Measurements from ENCODE around the gene LRRC28.

GRCh38 chr15:99424131-99424571 lies 172.9 kb downstream of the LRRC28 start:
- no peak for TF ChIP-seq MAX (IDR thresholded peaks at IDR 0.05; ENCODE audit: low read depth, low read length)
- TF ChIP-seq CTCF (IDR thresholded peaks at IDR 0.05 in 2 of 3, conservative IDR thresholded peaks at IDR 0.05 in 1 of 3; ENCODE audit: control insufficient read depth in 2 of 3, extremely low read depth in 1 of 3, insufficient read depth in 1 of 3, low read depth in 3 of 3, low read length in 3 of 3) = no peak
- TF ChIP-seq, protein P1, sequence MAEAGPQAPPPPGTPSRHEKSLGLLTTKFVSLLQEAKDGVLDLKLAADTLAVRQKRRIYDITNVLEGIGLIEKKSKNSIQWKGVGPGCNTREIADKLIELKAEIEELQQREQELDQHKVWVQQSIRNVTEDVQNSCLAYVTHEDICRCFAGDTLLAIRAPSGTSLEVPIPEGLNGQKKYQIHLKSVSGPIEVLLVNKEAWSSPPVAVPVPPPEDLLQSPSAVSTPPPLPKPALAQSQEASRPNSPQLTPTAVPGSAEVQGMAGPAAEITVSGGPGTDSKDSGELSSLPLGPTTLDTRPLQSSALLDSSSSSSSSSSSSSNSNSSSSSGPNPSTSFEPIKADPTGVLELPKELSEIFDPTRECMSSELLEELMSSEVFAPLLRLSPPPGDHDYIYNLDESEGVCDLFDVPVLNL (IDR thresholded peaks at IDR 0.05; ENCODE audit: low read depth, low read length) = no peak
- TF ChIP-seq POLR2A (IDR thresholded peaks at IDR 0.05; ENCODE audit: low read depth, low read length) = no peak
- no peak for TF ChIP-seq BHLHE40 (IDR thresholded peaks at IDR 0.05; ENCODE audit: borderline replicate concordance in 1 of 2, low read depth in 2 of 2, low read length in 1 of 2)
